GM18526 (cell line): ENCODE data around the gene TMEM170B.

Source experiments
- POLR2A ChIP-seq: IDR thresholded peaks from 3 replicates; pipeline ENCODE4 v1.6.1; 2011; ENCODE audit not compliant: insufficient read length; ENCODE audit errors: extremely low read depth

The TMEM170B gene

GRCh38 chr6:11615214-11615602, 77.7 kb downstream of the TMEM170B start:
- no peak for TF ChIP-seq POLR2A

GRCh38 chr6:11616200-11616611, 78.7 kb downstream of the TMEM170B start:
- no peak for TF ChIP-seq POLR2A

GRCh38 chr6:11618533-11618932, 81.0 kb downstream of the TMEM170B start:
- TF ChIP-seq POLR2A: no peak

GRCh38 chr6:11621119-11621518, 83.6 kb downstream of the TMEM170B start:
- TF ChIP-seq POLR2A: no peak

GRCh38 chr6:11622156-11622555, 84.6 kb downstream of the TMEM170B start:
- TF ChIP-seq POLR2A: no peak

- no peak for TF ChIP-seq POLR2A
These were observed 85.7 kb downstream of the TMEM170B start for GRCh38 chr6:11623272-11623671.

GRCh38 chr6:11625302-11625701, 87.8 kb downstream of the TMEM170B start:
- TF ChIP-seq POLR2A: no peak

GRCh38 chr6:11626356-11626755, 88.8 kb downstream of the TMEM170B start:
- TF ChIP-seq POLR2A: no peak

GRCh38 chr6:11628562-11628961, 91.0 kb downstream of the TMEM170B start:
- no peak for TF ChIP-seq POLR2A

- TF ChIP-seq POLR2A: no peak
These were observed 93.5 kb downstream of the TMEM170B start for GRCh38 chr6:11631008-11631407.

- no peak for TF ChIP-seq POLR2A
These were observed 94.0 kb downstream of the TMEM170B start for GRCh38 chr6:11631539-11631938.

- no peak for TF ChIP-seq POLR2A
These were observed 94.7 kb downstream of the TMEM170B start for GRCh38 chr6:11632231-11632630.

GRCh38 chr6:11632795-11633511, 95.4 kb downstream of the TMEM170B start:
- no peak for TF ChIP-seq POLR2A
